IMR-90 (cell line): ENCODE data around the gene GPBAR1. TPM values are rescaled to one million over a fixed set of nuclear protein-coding genes. Genes with fewer than 3 reads are reported as not detected.

ENCODE experiments used
- ATAC-seq: fragments of 200-7000 bp; cut with Tn5 transposase; 2 replicates; pipeline ENCODE4 v1.9.1; 2020; ENCODE audit warnings: low read depth, mild to moderate bottlenecking, moderate library complexity
- Bru-seq: library from RNA; stranded (reverse); fragments of 400-500 nt; gene quantifications from one replicate; lab custom pipeline; 2021; lab: Mats Ljungman, UMichigan
- BruChase-seq, 2 experiments: library from RNA; stranded (reverse); fragments of 400-500 nt; gene quantifications; one replicate each; lab custom pipeline; 2021; lab: Mats Ljungman, UMichigan
- BruUV-seq: library from RNA; stranded (reverse); fragments of 400-500 nt; replicated peaks from 2 replicates; lab custom pipeline; 2021; lab: Mats Ljungman, UMichigan
- CTCF ChIA-PET: fragments of 300-600 bp; formaldehyde crosslinking; extraction: SDS; loops from one replicate; lab custom pipeline; 2021; ENCODE audit warnings: antibody characterized with exemption; lab: Yijun Ruan, JAX
- POLR2A ChIA-PET: fragments of 300-600 bp; sonication (Branson Sonifier 250); formaldehyde crosslinking; loops from one replicate; lab custom pipeline; 2022; ENCODE audit warnings: antibody characterized with exemption; ENCODE audit not compliant: unreplicated experiment; lab: Charles Lee
- DNase-seq: peaks from one replicate; pipeline ENCODE4 v3.0.0; 2013
- H2AFZ ChIP-seq: replicated peaks from 2 replicates; pipeline ENCODE3; 2013; ENCODE audit warnings: low read length, mild to moderate bottlenecking; ENCODE audit not compliant: poor library complexity
- H2AK5ac ChIP-seq: 2 replicates; pipeline ENCODE4 v1.6.1; 2013; ENCODE audit warnings: low read depth, low read length, inconsistent platforms
- H2AK9ac ChIP-seq: replicated peaks from 2 replicates; pipeline ENCODE3; 2013; ENCODE audit warnings: mild to moderate bottlenecking, low read depth, low read length, moderate library complexity; ENCODE audit not compliant: poor library complexity
- H2BK120ac ChIP-seq: 2 replicates; pipeline ENCODE4 v1.6.1; 2013; ENCODE audit warnings: low read depth, low read length, inconsistent platforms
- H2BK15ac ChIP-seq: 3 replicates; pipeline ENCODE4 v1.6.1; 2013; ENCODE audit warnings: low read depth, low read length, inconsistent platforms
- H2BK20ac ChIP-seq: 2 replicates; pipeline ENCODE4 v1.6.1; 2013; ENCODE audit warnings: low read depth, mild to moderate bottlenecking, inconsistent platforms, low read length, moderate library complexity
- H2BK5ac ChIP-seq: 2 replicates; pipeline ENCODE4 v1.6.1; 2013; ENCODE audit warnings: mild to moderate bottlenecking, low read depth, low read length, inconsistent platforms; ENCODE audit not compliant: poor library complexity, severe bottlenecking
- H3K14ac ChIP-seq: replicated peaks from 2 replicates; pipeline ENCODE4 v1.6.1; 2013; ENCODE audit warnings: low read depth, low read length, inconsistent platforms
- H3K18ac ChIP-seq: 2 replicates; pipeline ENCODE4 v1.6.1; 2013; ENCODE audit warnings: low read depth, low read length, control low read depth
- H3K23ac ChIP-seq: 2 replicates; pipeline ENCODE4 v1.6.1; 2013; ENCODE audit warnings: low read depth, low read length, inconsistent platforms
- H3K27ac ChIP-seq: 2 replicates; pipeline ENCODE4 v1.5.1; 2013; ENCODE audit warnings: mild to moderate bottlenecking, control low read depth, low read length; ENCODE audit not compliant: insufficient read depth
- H3K27me3 ChIP-seq: 2 replicates; pipeline ENCODE4 v1.6.1; 2013; ENCODE audit warnings: low read length; ENCODE audit not compliant: control insufficient read depth, insufficient read depth
- H3K36me3 ChIP-seq: 2 replicates; pipeline ENCODE4 v1.6.1; 2013; ENCODE audit warnings: low read length, mixed read lengths; ENCODE audit not compliant: control insufficient read depth, insufficient read depth
- H3K4ac ChIP-seq: 2 replicates; pipeline ENCODE4 v1.6.1; 2013; ENCODE audit warnings: low read depth, low read length, inconsistent platforms
- H3K4me1 ChIP-seq: 2 replicates; pipeline ENCODE4 v1.6.1; 2013; ENCODE audit warnings: low read length, mixed read lengths; ENCODE audit not compliant: control insufficient read depth, insufficient read depth
- H3K4me2 ChIP-seq: 2 replicates; pipeline ENCODE4 v1.6.1; 2013; ENCODE audit warnings: low read depth, mild to moderate bottlenecking, control low read depth, low read length, moderate library complexity
- H3K4me3 ChIP-seq: 2 replicates; pipeline ENCODE4 v1.5.1; 2013; ENCODE audit warnings: low read depth, mild to moderate bottlenecking, control low read depth, low read length, moderate library complexity; ENCODE audit not compliant: insufficient read depth
- H3K56ac ChIP-seq: 2 replicates; pipeline ENCODE4 v1.6.1; 2013; ENCODE audit warnings: low read length, inconsistent platforms; ENCODE audit not compliant: insufficient read depth; ENCODE audit errors: extremely low read depth
- H3K79me1 ChIP-seq, 2 experiments: 2 replicates each; pipeline ENCODE4 v1.6.1; 2013; ENCODE audit warnings: low read length in 2 of 2, inconsistent platforms in 1 of 2, low read depth in 1 of 2
- H3K9ac ChIP-seq: 2 replicates; pipeline ENCODE4 v1.6.1; 2013; ENCODE audit warnings: low read depth, low read length, control low read depth
- H3K9me1 ChIP-seq: 2 replicates; pipeline ENCODE4 v1.6.1; 2013; ENCODE audit warnings: low read length, inconsistent platforms; ENCODE audit not compliant: insufficient read depth
- H3K9me3 ChIP-seq: 2 replicates; pipeline ENCODE4 v1.6.1; 2013; ENCODE audit warnings: low read length; ENCODE audit not compliant: control insufficient read depth, insufficient read depth
- H4K20me1 ChIP-seq: 2 replicates; pipeline ENCODE4 v1.6.1; 2013; ENCODE audit warnings: low read length, inconsistent platforms; ENCODE audit not compliant: insufficient read depth
- H4K5ac ChIP-seq: 2 replicates; pipeline ENCODE4 v1.6.1; 2013; ENCODE audit warnings: mild to moderate bottlenecking, low read depth, low read length, control low read depth
- H4K8ac ChIP-seq, 2 experiments: 2 replicates each; pipeline ENCODE4 v1.6.1; 2013; ENCODE audit warnings: low read depth in 2 of 2, low read length in 2 of 2, control low read depth in 1 of 2, inconsistent platforms in 1 of 2
- H4K91ac ChIP-seq: 2 replicates; pipeline ENCODE4 v1.6.1; 2013; ENCODE audit warnings: low read depth, low read length, inconsistent platforms; ENCODE audit not compliant: insufficient read depth
- BHLHE40 ChIP-seq: fragments of 150-350 bp; IDR thresholded peaks from 2 replicates; pipeline ENCODE4 v1.6.1; 2016; ENCODE audit warnings: mild to moderate bottlenecking, low read depth, low read length
- CEBPB ChIP-seq: IDR thresholded peaks from 2 replicates; pipeline ENCODE4 v1.6.1; 2012; ENCODE audit warnings: low read depth, low read length, improper control_type of control experiment
- CHD1 ChIP-seq: IDR thresholded peaks from 2 replicates; pipeline ENCODE4 v1.6.1; 2012; ENCODE audit warnings: low read depth, low read length, improper control_type of control experiment
- CTCF ChIP-seq: conservative IDR thresholded peaks from 2 replicates; pipeline ENCODE4 v1.5.1; 2012; ENCODE audit warnings: mild to moderate bottlenecking, low read depth, low read length, improper control_type of control experiment
- FOS ChIP-seq: fragments of 150-350 bp; IDR thresholded peaks from 2 replicates; pipeline ENCODE4 v1.6.1; 2016; ENCODE audit warnings: low read depth, low read length
- MAZ ChIP-seq: IDR thresholded peaks from 2 replicates; pipeline ENCODE4 v1.6.1; 2012; ENCODE audit warnings: low read depth, mild to moderate bottlenecking, low read length, improper control_type of control experiment, moderate library complexity, borderline replicate concordance
- MXI1 ChIP-seq: IDR thresholded peaks from 2 replicates; pipeline ENCODE4 v1.6.1; 2012; ENCODE audit warnings: low read depth, mild to moderate bottlenecking, low read length, moderate library complexity, borderline replicate concordance
- NFE2L2 ChIP-seq: fragments of 150-350 bp; IDR thresholded peaks from 2 replicates; pipeline ENCODE4 v1.6.1; 2016; ENCODE audit warnings: low read depth, mild to moderate bottlenecking, low read length
- POLR2A ChIP-seq: IDR thresholded peaks from 2 replicates; pipeline ENCODE4 v1.6.1; 2012; ENCODE audit warnings: mild to moderate bottlenecking, low read depth, low read length
- RAD21 ChIP-seq: IDR thresholded peaks from 2 replicates; pipeline ENCODE4 v1.6.1; 2012; ENCODE audit warnings: low read length, improper control_type of control experiment
- RCOR1 ChIP-seq: IDR thresholded peaks from 2 replicates; pipeline ENCODE4 v1.6.1; 2012; ENCODE audit warnings: mild to moderate bottlenecking, low read length, improper control_type of control experiment; ENCODE audit not compliant: insufficient replicate concordance
- RFX5 ChIP-seq: IDR thresholded peaks from 2 replicates; pipeline ENCODE4 v1.8.0; 2012; ENCODE audit warnings: low read depth, mild to moderate bottlenecking, low read length, moderate library complexity
- SMC3 ChIP-seq: fragments of 150-350 bp; IDR thresholded peaks from 2 replicates; pipeline ENCODE4 v1.6.1; 2016; ENCODE audit warnings: low read depth, mild to moderate bottlenecking, antibody characterized with exemption, low read length, moderate library complexity
- USF2 ChIP-seq: fragments of 150-350 bp; IDR thresholded peaks from 2 replicates; pipeline ENCODE4 v1.6.1; 2017; ENCODE audit warnings: mild to moderate bottlenecking, antibody characterized with exemption, low read length, low read depth
- WGBS, 2 experiments: methylation state at CpG; one replicate each; pipeline versions ENCODE4 v1.1.5 to v1.1.7; 2013; ENCODE audit warnings: missing lambda C conversion rate in 2 of 2; ENCODE audit not compliant: insufficient read length in 1 of 2; ENCODE audit errors: extremely low coverage in 2 of 2; 5-methylcytosine and 5-hydroxymethylcytosine counted together
- dilution Hi-C: fragments of 300-500 bp; cut with HindIII; formaldehyde crosslinking; loops from one replicate; pipeline ENCODE4 v1.14.3; 2018; ENCODE audit warnings: low sequenced_read_pairs; ENCODE audit not compliant: unreplicated experiment
- in situ Hi-C: fragments of 300-500 bp; cut with MboI; formaldehyde crosslinking; loops from 3 replicates; pipeline ENCODE4 v1.14.3; 2019; ENCODE audit warnings: low sequenced_read_pairs, inconsistent platforms, mixed read lengths
- intact Hi-C: fragments of 100-400 bp; cut with micrococcal nuclease; formaldehyde crosslinking; loops from 2 replicates; pipeline ENCODE4 v1.10.0; 2022
- long read RNA-seq: library from polyadenylated mRNA; unstranded; transcript quantifications from one replicate; pipeline ENCODE4 v2.0.0, GENCODE V29; 2021; ENCODE audit not compliant: unreplicated experiment
- polyA plus RNA-seq, 3 experiments: library from polyadenylated mRNA; depleted of rRNA; stranded (reverse); fragments of >200 nt; gene quantifications; 2 replicates each; pipeline ENCODE4 v1.2.3, GENCODE V29; 2012; ENCODE audit warnings: low replicate concordance in 1 of 3
- total RNA-seq: library from RNA; depleted of rRNA; stranded (reverse); fragments of >200 nt; gene quantifications from 2 replicates; pipeline ENCODE4 v1.2.3, GENCODE V29; 2012; rRNA removed

Gene GPBAR1
- under 0.01 TPM in 1 of 2 replicates, not detected in the other for total RNA-seq
- 0.13 and 0.21 TPM in 2 replicates for polyA plus RNA-seq (2012; rRNA removed)
- 0.05 and 0.13 TPM in 2 replicates for polyA plus RNA-seq (2012; cell fraction: cytosol; rRNA removed)
- polyA plus RNA-seq (2012; cell fraction: nucleus; rRNA removed; ENCODE audit: low replicate concordance) = 0.56 and 2.4 TPM in 2 replicates
- percentile 28 among the genes with signal in this experiment for Bru-seq, nascent RNA
- BruChase-seq, experiment 1, labeled RNA remaining after a 6-hour chase = percentile 21 among the genes with signal in this experiment
- percentile 26 among the genes with signal in this experiment for BruChase-seq, experiment 2, labeled RNA remaining after a 2-hour chase
- long read RNA-seq = 0 reads

- Histone ChIP-seq H3K4ac (peak within 1 kb of the TSS; percentile 48), H2BK20ac (no peak within 1 kb of the TSS), H4K5ac (no peak within 1 kb of the TSS), H3K4me3 (no peak within 1 kb of the TSS), H2BK5ac (no peak within 1 kb of the TSS), H3K4me2 (no peak within 1 kb of the TSS), H3K9ac (no peak within 1 kb of the TSS), H2AK5ac (no peak within 1 kb of the TSS), H4K20me1 (peaks cover 7% of the 10 kb centered on the region; the same call in 1 of the 2 replicates), H3K23ac (no peak within 1 kb of the TSS; the same call in 1 of the 2 replicates), H4K8ac (no peak within 1 kb of the TSS), H2AK9ac (peak within 1 kb of the TSS; percentile 34), H3K56ac (no peak within 1 kb of the TSS), H2BK15ac (no peak within 1 kb of the TSS), H3K79me1 (peaks cover 0 to 3% of the 10 kb centered on the region in 2 experiments; a peak in 1 of 4 replicates), H3K9me1 (no peaks in the 10 kb centered on the region; the same call in 1 of the 2 replicates), H3K27ac (no peak within 1 kb of the TSS), H3K14ac (no peak within 1 kb of the TSS), H3K36me3 (peaks cover 29% of the 10 kb centered on the region), H4K91ac (no peak within 1 kb of the TSS), H3K18ac (no peak within 1 kb of the TSS), H3K4me1 (peaks cover 12% of the 10 kb centered on the region), H3K27me3 (no peaks in the 10 kb centered on the region), H3K9me3 (no peaks in the 10 kb centered on the region), H2BK120ac (no peak within 1 kb of the TSS), H2AFZ (no peak within 1 kb of the TSS)
- ChIA-PET CTCF (no interaction called here), POLR2A (no interaction called here)
- whole genome bisulfite sequencing, 2 experiments = 87% methylated on average over 3 of the region's 10 CpGs; no CpG with 5 or more reads in 1 of the 2 experiments
- ATAC-seq = no peak
- in situ Hi-C loops (no loop called here), intact Hi-C loops (no loop called here), dilution Hi-C loops (no loop called here)
- no peak for DNase-seq
- BruUV-seq = no TSS peak
- TF ChIP-seq MAZ (no peak), BHLHE40 (no peak), SMC3 (no peak), CHD1 (no peak), USF2 (no peak), CEBPB (no peak), FOS (no peak), RFX5 (no peak), RCOR1 (no peak), CTCF (no peak), NFE2L2 (no peak), MXI1 (no peak), POLR2A (no peak), RAD21 (no peak)
Measured at GRCh38 chr2:218260742-218261422, at the start of gene GPBAR1. GPBAR1 (plus strand) TSS chr2:218261015; CDS start chr2:218262725, 1,710 bp downstream.
